K562 (cell line): ENCODE measurements around the gene MAPT. TPM values are rescaled to one million over a fixed set of nuclear protein-coding genes. Genes with fewer than 3 reads are reported as not detected.

ENCODE experiments used
- ATAC-seq: fragments of 200-7000 bp; cut with Tn5 transposase; 3 replicates; pipeline ENCODE4 v1.9.1; 2020; ENCODE audit warnings: moderate library complexity
- BruUV-seq: library from RNA; stranded (reverse); fragments of 400-500 nt; replicated peaks from 2 replicates; lab custom pipeline; 2021; lab: Mats Ljungman, UMichigan
- CTCF ChIA-PET: fragments of 300-600 bp; formaldehyde crosslinking; extraction: SDS; loops from one replicate; lab custom pipeline; 2021; ENCODE audit warnings: low intra/inter-chr PET ratio; lab: Yijun Ruan, JAX
- POLR2A ChIA-PET: fragments of 300-600, 350-650 bp; sonication (Branson Sonifier 250); formaldehyde crosslinking; extraction: SDS; loops from one replicate; lab custom pipeline; 2021; ENCODE audit warnings: antibody characterized with exemption, inconsistent platforms; lab: Yijun Ruan, JAX
- DNase-seq, 4 experiments: peaks; one replicate each; pipeline versions ENCODE4 v3.0.0 to v3.0.0-alpha.2; 2011 to 2018; ENCODE audit warnings: low spot score in 3 of 4, mixed read lengths in 3 of 4; ENCODE audit errors: extremely low read depth in 1 of 4
- FAIRE-seq: peaks from 2 replicates; lab custom pipeline; 2011; peaks lifted over from hg19 to GRCh38; lab: Jason Lieb, UNC
- H2AFZ ChIP-seq: 2 replicates; pipeline ENCODE4 v1.6.0; 2011; ENCODE audit warnings: low read depth, low read length, control low read depth, inconsistent platforms
- H3K27ac ChIP-seq: fragments of 200-600 bp; 3 replicates; pipeline ENCODE4 v1.8.0; 2011; ENCODE audit warnings: low read depth, mild to moderate bottlenecking, control low read depth, inconsistent platforms, low read length, moderate library complexity, mixed read lengths; ENCODE audit errors: extremely low read depth
- H3K27me3 ChIP-seq, 2 experiments: fragments of 300-600 bp in 1 of 2; 2 replicates in 1 of 2; 3 replicates in 1 of 2; pipeline versions ENCODE4 v1.6.0 to v1.8.0; 2011; ENCODE audit warnings: inconsistent platforms in 2 of 2, low read length in 2 of 2, mild to moderate bottlenecking in 1 of 2, mixed read lengths in 1 of 2, moderate library complexity in 1 of 2; ENCODE audit not compliant: control insufficient read depth in 2 of 2, insufficient read depth in 2 of 2
- H3K36me3 ChIP-seq: fragments of 300-600 bp; 3 replicates; pipeline ENCODE4 v1.8.0; 2011; ENCODE audit warnings: mild to moderate bottlenecking, low read length, inconsistent platforms; ENCODE audit not compliant: control insufficient read depth, insufficient read depth
- H3K4me1 ChIP-seq, 2 experiments: fragments of 200-600 bp in 1 of 2; replicated peaks in 1 of 2; 2 replicates in 1 of 2; 3 replicates in 1 of 2; pipeline versions ENCODE4 v1.5.1 to v1.8.0; 2011; ENCODE audit warnings: inconsistent platforms in 2 of 2, low read length in 2 of 2, mild to moderate bottlenecking in 1 of 2, mixed read lengths in 1 of 2, moderate library complexity in 1 of 2; ENCODE audit not compliant: control insufficient read depth in 2 of 2, insufficient read depth in 2 of 2
- H3K4me2 ChIP-seq: 2 replicates; pipeline ENCODE4 v1.6.1; 2011; ENCODE audit warnings: low read length, control low read depth, inconsistent platforms, mixed read lengths; ENCODE audit not compliant: insufficient read depth
- H3K4me3 ChIP-seq: fragments of 200-600 bp; sonication (generic), shearing (Covaris generic); 2 replicates; pipeline ENCODE4 v1.5.1; 2016; ENCODE audit warnings: control low read depth, inconsistent platforms
- H3K79me2 ChIP-seq: fragments of 200-600 bp; 3 replicates; pipeline ENCODE4 v1.8.0; 2011; ENCODE audit warnings: low read length, inconsistent platforms; ENCODE audit not compliant: control insufficient read depth, insufficient read depth
- H3K9ac ChIP-seq, 2 experiments: 2 replicates each; pipeline versions ENCODE4 v1.6.0 to v1.6.1; 2011; ENCODE audit warnings: low read depth in 2 of 2, low read length in 2 of 2, control low read depth in 1 of 2, inconsistent platforms in 1 of 2, mild to moderate bottlenecking in 1 of 2, mixed read lengths in 1 of 2; ENCODE audit not compliant: insufficient read depth in 1 of 2
- H3K9me1 ChIP-seq: one replicate; pipeline ENCODE4 v1.6.0; 2011; ENCODE audit warnings: inconsistent platforms, mild to moderate bottlenecking, low read length, moderate library complexity; ENCODE audit not compliant: control insufficient read depth, insufficient read depth
- H3K9me3 ChIP-seq: replicated peaks from 2 replicates; pipeline ENCODE4 v1.5.1; 2011; ENCODE audit warnings: low read depth, low read length, inconsistent platforms; ENCODE audit not compliant: control insufficient read depth, insufficient read depth
- H4K20me1 ChIP-seq: replicated peaks from 2 replicates; pipeline ENCODE4 v1.6.1; 2011; ENCODE audit warnings: low read length, inconsistent platforms, mixed read lengths; ENCODE audit not compliant: control insufficient read depth, insufficient read depth
- CEBPG ChIP-seq, 3 experiments: fragments of 200-800 bp in 1 of 3; sonication (Bioruptor generic) in 1 of 3; sonication (generic) in 1 of 3; formaldehyde crosslinking in 1 of 3; IDR thresholded peaks in 2 of 3; conservative IDR thresholded peaks in 1 of 3; 2 replicates each; pipeline versions ENCODE4 v1.6.1 to v1.8.0; 2016 to 2022; ENCODE audit warnings: missing compliant biosample characterization in 2 of 3, missing genetic modification characterization in 2 of 3, mild to moderate bottlenecking in 1 of 3, missing genetic modification reagents in 1 of 3
- FOXK2 ChIP-seq, 2 experiments: fragments of 450-650 bp; IDR thresholded peaks in 1 of 2; conservative IDR thresholded peaks in 1 of 2; 2 replicates each; pipeline ENCODE4 v1.6.1; 2016; ENCODE audit warnings: low read depth in 2 of 2, mild to moderate bottlenecking in 1 of 2
- NR4A1 ChIP-seq, 2 experiments: fragments of 250-450 bp in 1 of 2; fragments of 450-650 bp in 1 of 2; sonication (Bioruptor Pico) in 1 of 2; IDR thresholded peaks; 2 replicates each; pipeline versions ENCODE4 v1.4.0 to v1.6.1; 2016 to 2020; ENCODE audit warnings: mild to moderate bottlenecking in 2 of 2, missing compliant biosample characterization in 1 of 2, missing genetic modification characterization in 1 of 2, moderate library complexity in 1 of 2
- PCBP1 ChIP-seq: fragments of 200-400 bp; formaldehyde crosslinking; IDR thresholded peaks from 2 replicates; pipeline ENCODE4 v1.6.1; 2018; ENCODE audit warnings: mild to moderate bottlenecking, low read depth, low read length; ENCODE audit not compliant: poor library complexity, severe bottlenecking
- SMAD4 ChIP-seq: fragments of 250-450 bp; sonication (Bioruptor Pico); conservative IDR thresholded peaks from 2 replicates; pipeline ENCODE4 v1.8.0; 2021; ENCODE audit warnings: inconsistent platforms, mild to moderate bottlenecking, moderate library complexity
- SUPT5H ChIP-seq: fragments of 450-650 bp; IDR thresholded peaks from 2 replicates; pipeline ENCODE4 v1.6.1; 2016
- ZNF133 ChIP-seq: fragments of 250-450 bp; sonication (Bioruptor Pico); IDR thresholded peaks from 2 replicates; pipeline ENCODE4 v1.4.0; 2020; ENCODE audit warnings: mild to moderate bottlenecking
- WGBS: fragments of 100-300 bp; shearing (Covaris generic); methylation state at CpG from one replicate; pipeline ENCODE4 v1.1.6; 2016; ENCODE audit warnings: low coverage, mixed read lengths; ENCODE audit not compliant: insufficient coverage; ENCODE audit errors: missing lambda C conversion rate; 5-methylcytosine and 5-hydroxymethylcytosine counted together
- in situ Hi-C: fragments of 300-500 bp; cut with MboI; formaldehyde crosslinking; loops from 4 replicates; pipeline ENCODE4 v1.15.0; 2018; ENCODE audit warnings: inconsistent platforms, mixed read lengths
- intact Hi-C: fragments of 100-400 bp; cut with micrococcal nuclease; formaldehyde crosslinking; loops from 2 replicates; pipeline ENCODE4 v1.14.2; 2022
- polyA plus RNA-seq, 8 experiments: library from polyadenylated mRNA; depleted of rRNA in 4 of 8; stranded (reverse) in 5 of 8; unstranded in 3 of 8; fragments of >200 nt; fragmentation: Nextera tagmentation in 2 of 8; fragmentation: Illumina TruSeq in 1 of 8; extraction: Ambion mirVana in 2 of 8; extraction: Trizol in 1 of 8; gene quantifications; 2 replicates each; pipeline versions ENCODE4 v1.2.1 to v1.2.3, GENCODE V29; 2011 to 2014; ENCODE audit warnings: inconsistent platforms in 1 of 8, missing spikeins in 1 of 8
- total RNA-seq, 7 experiments: library from RNA; depleted of rRNA in 6 of 7; stranded (reverse); fragments of >200 nt in 6 of 7; fragmentation: Illumina TruSeq in 2 of 7; extraction: Trizol in 2 of 7; gene quantifications; 2 replicates each; pipeline versions ENCODE4 v1.2.1 to v1.2.3, GENCODE V29; 2011 to 2021; ENCODE audit warnings: low replicate concordance in 1 of 7

MAPT gene
- total and polyA plus RNA-seq, 9 of the 15 experiments (the other 6 are each of a cell fraction or from before 2014, with no cell fraction given) = 0.04 to 1.1 (median 0.36) TPM

GRCh38 chr17:45861165-45861564, 33.2 kb upstream of the MAPT start:
- H4K20me1 ChIP-seq = no peaks in the 10 kb centered on the region
- peaks cover 19 to 40% of the 10 kb centered on the region in 2 experiments; a peak in 3 of 5 replicates for H3K27me3 ChIP-seq
- DNase-seq (no peak), FAIRE-seq (peak; percentile 6), ATAC-seq (no peak)
- H3K9me1 ChIP-seq = no peaks in the 10 kb centered on the region
- no peak overlapping the region for H3K27ac ChIP-seq
- in situ Hi-C loops = no loop called here
- H3K4me1 ChIP-seq = no peaks in the 10 kb centered on the region
- H3K4me3 ChIP-seq = no peak overlapping the region
- H3K9me3 ChIP-seq = no peaks in the 10 kb centered on the region
- BruUV-seq = no TSS peak
- intact Hi-C loops = no loop called here
- no peaks in the 10 kb centered on the region for H3K79me2 ChIP-seq
- ChIA-PET CTCF (no interaction called here), POLR2A (interaction anchor here (0.6 kb wide), 1 partner anchor 194 kb away, joined by 3 read pairs; no protein-coding TSS in a partner anchor)
- no peak overlapping the region for H3K4me2 ChIP-seq
- H3K9ac ChIP-seq = no peak overlapping the region
- 2% methylated on average over 7 of the region's 7 CpGs for WGBS
- no peak overlapping the region for H2AFZ ChIP-seq
- no peaks in the 10 kb centered on the region for H3K36me3 ChIP-seq
- TF ChIP-seq ZNF133 (CRISPR knock-in tag) (no peak), SUPT5H (no peak), NR4A1 (CRISPR knock-in tag; IDR thresholded peaks at IDR 0.05) (no peak), NR4A1 (tag; IDR thresholded peaks at IDR 0.05) (no peak), SMAD4 (CRISPR knock-in tag) (no peak), FOXK2 (conservative IDR thresholded peaks at IDR 0.05 in 1 of 2, IDR thresholded peaks at IDR 0.05 in 1 of 2; ENCODE audit: low read depth in 2 of 2) (no peak), CEBPG (CRISPR knock-in tag; IDR thresholded peaks at IDR 0.05) (no peak), CEBPG (tag; conservative IDR thresholded peaks at IDR 0.05 in 1 of 2, IDR thresholded peaks at IDR 0.05 in 1 of 2) (no peak), PCBP1 (no peak)
- TF ChIP-seq, all 486 proteins: peak for 0
